SIG-M5 treated with dmso at 0.1 percent for 504 hours (cell line): ENCODE data around the gene CST11.
A peak's percentile ranks its signal among the peaks of the same experiment; 100 is the strongest.

Experiments
- DNase-seq: peaks from one replicate; lab custom pipeline; 2025; ENCODE audit not compliant: unreplicated experiment; lab: John Stamatoyannopoulos, UW

The CST11 gene

DNA sequence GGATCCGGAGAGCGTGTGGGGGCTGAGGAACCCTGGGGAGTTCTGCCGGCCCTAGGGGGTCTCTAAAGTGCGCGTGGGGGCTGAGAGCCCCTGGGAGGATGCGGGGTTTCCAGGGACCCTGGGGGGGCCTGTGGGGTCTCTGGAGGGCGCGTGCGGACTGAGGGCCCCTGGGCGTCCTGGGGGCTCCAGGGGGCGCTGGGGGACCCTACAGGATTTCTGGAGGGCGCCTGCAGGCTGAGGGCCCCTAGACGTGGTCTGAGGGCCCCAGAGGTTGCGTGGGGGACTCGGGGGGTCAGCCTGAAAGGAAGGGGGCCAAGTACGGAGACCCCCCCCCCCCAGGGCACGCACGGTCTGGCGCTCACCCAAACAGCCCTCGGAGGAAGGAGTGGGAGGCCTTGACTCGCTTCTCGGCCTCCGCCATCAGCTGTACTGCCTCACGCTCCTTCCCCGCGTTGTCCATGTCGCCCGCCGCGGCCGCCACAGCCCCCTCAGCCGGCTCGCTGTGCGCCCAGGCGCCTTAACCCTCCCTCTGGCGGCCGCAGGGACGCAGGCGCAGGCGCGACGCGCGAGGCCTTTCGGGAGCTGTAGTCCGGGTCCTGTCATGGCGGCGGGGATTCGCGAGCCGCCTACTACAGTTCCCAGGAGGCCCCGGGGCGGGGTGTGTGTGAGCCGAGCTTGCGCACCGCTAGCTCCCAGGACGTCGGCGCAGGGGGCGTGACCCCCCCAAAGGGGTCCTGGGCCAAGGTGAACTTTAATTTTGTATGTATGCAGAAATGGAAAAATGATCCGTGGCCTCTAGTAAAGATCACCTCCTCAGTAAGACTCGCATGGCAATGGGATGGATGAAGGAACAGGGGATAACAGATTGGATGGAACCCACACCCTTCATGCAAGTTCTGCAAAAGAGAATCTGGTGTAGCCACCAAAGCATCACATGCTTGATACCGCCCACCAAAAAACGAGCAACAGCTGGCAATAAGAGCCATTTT, 31.4 kb downstream of the CST11 start, which contains the start of gene NAPB:
Gene NAPB, minus strand, starts transcription at position 546 of the 989 bp plus-strand sequence. Its CDS starts 86 bp downstream, at position 460.
- peak; percentile 91 for DNase-seq

DNA sequence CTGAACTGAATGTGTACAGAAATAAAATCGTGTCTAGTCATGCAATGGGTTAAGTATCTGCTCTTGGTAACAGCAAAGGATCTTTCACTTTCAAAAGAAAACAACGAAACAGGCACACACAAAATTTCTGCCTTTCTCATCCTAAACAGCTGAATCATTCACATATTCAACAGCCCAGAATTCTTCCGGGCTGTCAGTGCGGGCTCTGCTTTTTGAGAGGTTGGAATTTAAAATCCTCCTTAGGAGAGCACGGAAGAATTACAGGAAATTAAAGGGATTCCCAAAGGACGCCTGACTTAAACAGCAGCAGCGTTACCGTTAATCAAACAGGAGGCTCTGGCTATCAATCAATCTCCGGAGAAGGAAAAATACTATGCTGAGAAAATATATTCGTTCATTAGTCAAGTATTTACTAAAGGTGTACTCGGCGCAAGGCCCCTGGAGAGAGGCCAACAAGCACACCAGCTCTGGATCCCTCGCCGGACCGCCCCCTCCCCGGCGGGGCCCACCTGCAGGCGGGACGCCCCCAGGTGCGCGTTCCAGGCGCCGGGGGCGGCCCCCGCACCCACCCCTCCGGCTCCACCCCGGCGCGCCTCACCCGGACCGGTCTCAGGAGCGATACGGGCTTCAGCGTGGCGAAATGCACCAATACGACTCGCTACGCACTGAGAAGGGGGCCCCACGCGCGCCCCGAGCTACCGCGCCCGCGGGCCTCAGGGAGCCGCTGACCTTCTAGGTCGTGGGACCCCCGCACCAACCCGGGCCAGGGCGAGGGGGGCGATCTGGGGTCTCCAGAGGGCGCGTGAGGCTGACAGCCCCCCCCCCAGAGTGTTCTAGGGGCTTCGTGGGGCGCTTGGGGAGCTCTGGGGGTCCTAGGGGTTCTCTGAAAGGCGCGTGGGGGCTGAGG, 32.4 kb downstream of the CST11 start:
- peak; percentile 67 for DNase-seq

DNA sequence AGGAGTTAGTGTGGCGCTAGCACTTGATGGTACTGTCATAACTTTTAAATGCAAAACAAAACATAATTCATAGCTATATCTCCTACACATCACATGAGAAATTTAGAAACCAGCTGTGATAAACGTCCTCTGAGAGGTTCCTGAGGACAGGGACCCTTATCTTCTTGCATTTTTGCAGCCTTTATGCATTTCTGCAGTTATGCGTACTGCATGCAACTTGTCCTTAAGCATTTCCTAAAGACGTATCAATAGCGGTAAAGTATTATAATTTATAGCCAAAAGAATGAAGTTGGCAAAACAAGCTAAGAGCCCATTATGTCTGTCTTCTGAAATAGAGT, 33.0 kb downstream of the CST11 start:
- DNase-seq = no peak

- DNase-seq = no peak
Observed at GRCh38 chr20:23417861-23418260, 34.8 kb downstream of the CST11 start.

- DNase-seq = no peak
Observed at GRCh38 chr20:23415959-23416583, 36.6 kb downstream of the CST11 start.

GRCh38 chr20:23415555-23415954, 37.1 kb downstream of the CST11 start:
- no peak for DNase-seq

DNA sequence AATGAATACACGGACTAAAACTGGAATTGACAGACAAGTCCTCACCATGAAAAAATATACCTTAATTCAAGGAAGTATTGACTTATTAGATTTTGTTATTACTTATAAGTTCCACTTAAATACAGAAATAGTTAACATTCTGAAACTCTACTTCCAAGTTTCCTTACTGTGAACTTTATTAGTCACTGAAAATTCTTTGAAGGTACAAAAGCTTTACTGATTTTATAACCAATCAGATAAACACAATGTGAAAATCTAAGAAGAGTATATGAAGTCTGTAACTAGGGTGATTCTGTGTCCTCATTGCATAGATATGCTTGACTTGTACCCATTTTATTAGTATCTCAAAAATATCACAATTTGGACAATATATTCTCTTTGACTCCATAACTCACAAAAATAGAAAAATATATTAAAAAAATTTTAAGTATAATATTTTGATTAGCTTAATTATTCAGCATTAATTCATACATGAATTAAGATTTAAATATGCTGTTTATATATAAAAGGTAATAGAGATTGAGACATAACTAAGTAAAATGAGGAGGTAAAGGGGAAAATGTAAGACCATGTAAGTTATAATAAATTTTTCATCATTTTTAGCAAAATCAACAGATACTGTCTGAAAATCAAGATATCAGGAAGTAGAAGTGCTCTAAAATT, 38.0 kb downstream of the CST11 start:
- DNase-seq = no peak

DNA sequence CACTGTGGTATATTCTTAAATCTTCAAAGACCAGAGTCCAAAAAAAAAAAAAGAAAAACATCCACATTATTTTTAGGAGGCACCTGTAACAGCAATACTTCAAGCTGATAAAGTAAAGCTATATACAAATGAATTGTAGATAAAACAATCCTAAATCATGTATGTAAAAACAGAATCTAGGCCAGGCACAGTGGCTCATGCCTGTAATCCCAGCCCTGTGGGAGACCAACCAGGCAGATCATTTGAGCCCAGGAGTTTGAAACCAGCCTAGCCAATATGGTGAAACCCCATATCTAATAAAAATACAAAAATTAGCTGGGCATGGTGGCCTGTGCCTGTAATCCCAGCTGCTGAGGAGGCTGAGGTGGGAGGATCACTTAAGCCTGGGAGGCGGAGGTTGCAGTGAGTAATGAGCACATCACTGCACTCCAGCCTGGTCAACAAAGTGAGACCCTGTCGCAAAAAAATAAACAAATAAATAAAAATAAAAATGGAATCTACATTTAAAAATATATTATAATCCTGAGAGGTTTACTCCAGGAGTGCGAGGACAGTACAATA, 38.7 kb downstream of the CST11 start:
- no peak for DNase-seq

GRCh38 chr20:23412026-23412425, 40.6 kb downstream of the CST11 start:
- peak; percentile 9 for DNase-seq

- DNase-seq = no peak
Observed at GRCh38 chr20:23410916-23411695, 41.6 kb downstream of the CST11 start.

DNA sequence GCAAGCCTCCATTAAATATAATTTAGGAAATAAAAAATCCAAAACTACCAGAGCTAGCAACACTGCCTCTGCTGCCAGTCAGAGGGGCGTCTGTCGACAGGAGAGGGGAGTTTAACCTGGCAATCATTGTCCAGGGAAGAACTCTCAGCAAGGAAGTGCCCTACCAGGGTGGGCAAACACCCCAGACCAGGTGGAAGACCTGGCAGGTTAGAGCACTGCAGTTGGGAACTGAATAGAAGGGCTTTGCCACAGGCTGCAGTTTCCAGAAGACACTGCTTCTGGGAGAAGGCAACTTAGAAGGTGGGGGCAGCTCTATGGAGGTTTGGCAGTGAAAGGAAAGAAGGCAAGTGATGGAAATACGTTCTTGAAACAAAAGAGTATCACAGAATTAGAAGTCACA, 42.9 kb downstream of the CST11 start:
- DNase-seq = no peak

DNA sequence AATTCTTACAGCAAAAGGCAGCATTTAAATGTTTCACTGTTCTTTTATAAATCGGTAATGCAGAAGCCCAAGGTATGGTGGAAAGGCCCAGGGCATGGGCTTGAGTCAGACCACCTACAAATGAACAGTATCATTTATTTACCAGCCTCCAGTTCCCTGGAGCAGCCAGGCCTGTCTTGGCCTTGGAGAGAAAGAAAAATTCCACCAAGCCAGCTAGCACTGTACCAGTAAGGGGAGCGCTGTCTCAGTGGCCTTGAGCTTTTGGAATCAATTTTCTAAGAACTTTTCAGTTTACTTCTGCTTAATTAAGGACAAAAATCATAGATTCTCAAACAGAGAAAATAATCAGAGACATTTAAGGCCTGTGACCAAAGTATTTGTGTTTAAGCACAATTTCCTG, 43.7 kb downstream of the CST11 start:
- no peak for DNase-seq

GRCh38 chr20:23407781-23408464, 44.8 kb downstream of the CST11 start:
- DNase-seq = no peak

DNA sequence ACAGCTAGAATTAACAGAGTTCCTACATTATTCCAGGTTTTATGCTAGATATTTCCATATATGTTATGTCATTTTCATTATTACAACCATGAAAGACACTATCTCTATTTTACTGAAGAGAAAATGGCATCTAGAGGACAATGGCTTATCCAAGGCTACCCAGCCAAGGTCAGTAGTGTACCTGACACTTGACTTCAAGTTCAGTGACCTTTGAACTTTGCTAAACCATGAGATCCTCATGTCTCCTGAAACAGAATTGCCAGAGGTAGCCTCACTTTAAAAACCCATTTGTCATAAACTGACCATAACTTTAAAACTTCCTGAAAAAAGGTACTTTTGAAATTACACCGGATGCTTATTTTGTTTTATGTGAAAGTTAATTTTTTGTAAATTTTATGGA, 45.8 kb downstream of the CST11 start:
- no peak for DNase-seq

DNA sequence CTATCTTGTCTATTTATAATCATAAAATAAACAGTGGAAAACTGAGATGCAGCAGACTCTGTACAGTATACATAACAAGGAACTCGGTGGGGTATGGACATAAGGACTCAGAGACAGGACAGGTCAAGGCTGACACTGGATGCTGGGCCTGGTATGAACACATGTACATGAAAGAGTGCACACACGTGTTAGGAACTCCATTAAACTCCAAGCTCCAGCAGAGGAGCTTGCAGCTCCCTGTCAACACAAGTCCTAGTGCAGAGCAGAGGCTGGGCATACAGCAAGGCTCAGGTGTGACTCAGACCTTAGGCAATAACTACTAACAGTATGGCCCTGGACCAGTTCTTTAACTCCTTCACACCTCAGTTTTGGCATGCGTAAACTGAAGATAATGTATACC, 48.5 kb downstream of the CST11 start:
- no peak for DNase-seq

- no peak for DNase-seq
Observed at GRCh38 chr20:23403751-23404150, 48.9 kb downstream of the CST11 start.

DNA sequence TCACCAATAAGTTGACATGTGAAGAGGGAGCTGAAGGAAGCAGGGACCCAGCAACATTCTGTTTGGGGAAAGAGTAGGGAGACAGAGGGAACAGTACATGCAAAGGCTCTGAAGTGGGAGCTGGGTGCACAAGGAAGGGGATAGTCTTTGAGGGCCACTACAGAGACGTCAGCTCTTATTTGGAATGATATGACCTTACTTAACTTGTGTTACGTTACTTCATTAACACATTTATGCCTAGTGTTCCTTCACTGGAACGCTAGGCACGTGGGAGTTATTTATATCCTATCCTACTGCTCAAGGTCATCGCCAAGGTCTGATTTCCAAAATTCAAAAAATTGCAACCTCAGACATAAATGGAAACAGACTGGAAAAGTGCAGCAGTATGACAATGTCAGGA, 51.6 kb downstream of the CST11 start:
- no peak for DNase-seq
